ENCODE data around the gene FBXO17. TPM values are rescaled to one million over a fixed set of nuclear protein-coding genes. Genes with fewer than 3 reads are reported as not detected.

Gene FBXO17
- polyA plus RNA-seq, 2 of the 4 experiments (the other 2 are of a cell fraction): 68.1 to 112 TPM

DNA sequence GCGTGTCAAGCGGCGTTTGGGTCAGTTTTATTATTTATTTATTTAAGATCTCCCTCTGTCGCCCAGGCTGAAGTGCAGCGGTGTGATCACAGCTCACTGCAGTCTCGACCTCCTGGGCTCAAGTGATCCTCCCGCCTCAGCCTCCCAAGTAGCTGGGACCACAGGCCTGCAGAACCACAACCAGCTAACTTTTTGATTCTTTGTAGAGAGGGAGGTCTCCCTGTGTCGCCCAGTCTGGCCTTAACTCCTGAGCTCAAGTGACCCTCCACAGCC lies 44.1 kb downstream of the FBXO17 start:
- Histone ChIP-seq H3K4me2 (peak overlapping the region; percentile 70), H3K4me1 (peaks cover 19% of the 10 kb centered on the region), H3K9me3 (no peaks in the 10 kb centered on the region), H3K4me3 (peak overlapping the region; percentile 66), H3K27ac (peak overlapping the region; percentile 87)
- WGBS (ENCODE audit: missing lambda C conversion rate): 8% methylated on average over 8 of the region's 8 CpGs
- ATAC-seq: peak in 1 of 2 experiments; percentile 11; a peak in 3 of 6 replicates
- TF ChIP-seq ZFP36 (IDR thresholded peaks at IDR 0.05; ENCODE audit: borderline replicate concordance, partially characterized antibody) (no peak), HOXB13 (CRISPR knock-in tag; IDR thresholded peaks at IDR 0.05; ENCODE audit: low read depth) (no peak), JUN (IDR thresholded peaks at IDR 0.05) (no peak; a peak in 1 of 5 replicates), HDAC2 (IDR thresholded peaks at IDR 0.05) (no peak), NPAS2 (CRISPR knock-in tag; IDR thresholded peaks at IDR 0.05; ENCODE audit: borderline replicate concordance) (no peak), POLR2A (IDR thresholded peaks at IDR 0.05; ENCODE audit: low read length) (no peak), FOSL2 (IDR thresholded peaks at IDR 0.05) (no peak), FOSL2 (CRISPR knock-in tag; IDR thresholded peaks at IDR 0.05) (no peak), HOXB5 (CRISPR knock-in tag; IDR thresholded peaks at IDR 0.05) (no peak), HEYL (CRISPR knock-in tag; IDR thresholded peaks at IDR 0.05) (no peak), CEBPB (IDR thresholded peaks at IDR 0.05) (no peak), FOSB (CRISPR knock-in tag; IDR thresholded peaks at IDR 0.05) (no peak), RFX5 (IDR thresholded peaks at IDR 0.05) (no peak), JUNB (IDR thresholded peaks at IDR 0.05) (no peak), MAZ (IDR thresholded peaks at IDR 0.05; ENCODE audit: borderline replicate concordance, low read depth, low read length) (no peak), EHMT2 (IDR thresholded peaks at IDR 0.05; ENCODE audit: low read depth) (no peak)
- TF ChIP-seq, protein P1, sequence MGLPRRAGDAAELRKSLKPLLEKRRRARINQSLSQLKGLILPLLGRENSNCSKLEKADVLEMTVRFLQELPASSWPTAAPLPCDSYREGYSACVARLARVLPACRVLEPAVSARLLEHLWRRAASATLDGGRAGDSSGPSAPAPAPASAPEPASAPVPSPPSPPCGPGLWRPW (IDR thresholded peaks at IDR 0.05): no peak
- TF ChIP-seq, protein P2, sequence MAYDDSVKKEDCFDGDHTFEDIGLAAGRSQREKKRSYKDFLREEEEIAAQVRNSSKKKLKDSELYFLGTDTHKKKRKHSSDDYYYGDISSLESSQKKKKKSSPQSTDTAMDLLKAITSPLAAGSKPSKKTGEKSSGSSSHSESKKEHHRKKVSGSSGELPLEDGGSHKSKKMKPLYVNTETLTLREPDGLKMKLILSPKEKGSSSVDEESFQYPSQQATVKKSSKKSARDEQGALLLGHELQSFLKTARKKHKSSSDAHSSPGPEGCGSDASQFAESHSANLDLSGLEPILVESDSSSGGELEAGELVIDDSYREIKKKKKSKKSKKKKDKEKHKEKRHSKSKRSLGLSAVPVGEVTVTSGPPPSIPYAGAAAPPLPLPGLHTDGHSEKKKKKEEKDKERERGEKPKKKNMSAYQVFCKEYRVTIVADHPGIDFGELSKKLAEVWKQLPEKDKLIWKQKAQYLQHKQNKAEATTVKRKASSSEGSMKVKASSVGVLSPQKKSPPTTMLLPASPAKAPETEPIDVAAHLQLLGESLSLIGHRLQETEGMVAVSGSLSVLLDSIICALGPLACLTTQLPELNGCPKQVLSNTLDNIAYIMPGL (CRISPR knock-in tag; IDR thresholded peaks at IDR 0.05; ENCODE audit: borderline replicate concordance): no peak
- TF ChIP-seq, protein P3, sequence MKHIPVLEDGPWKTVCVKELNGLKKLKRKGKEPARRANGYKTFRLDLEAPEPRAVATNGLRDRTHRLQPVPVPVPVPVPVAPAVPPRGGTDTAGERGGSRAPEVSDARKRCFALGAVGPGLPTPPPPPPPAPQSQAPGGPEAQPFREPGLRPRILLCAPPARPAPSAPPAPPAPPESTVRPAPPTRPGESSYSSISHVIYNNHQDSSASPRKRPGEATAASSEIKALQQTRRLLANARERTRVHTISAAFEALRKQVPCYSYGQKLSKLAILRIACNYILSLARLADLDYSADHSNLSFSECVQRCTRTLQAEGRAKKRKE (CRISPR knock-in tag; IDR thresholded peaks at IDR 0.05; ENCODE audit: low read depth): no peak
- TF ChIP-seq, protein P4, sequence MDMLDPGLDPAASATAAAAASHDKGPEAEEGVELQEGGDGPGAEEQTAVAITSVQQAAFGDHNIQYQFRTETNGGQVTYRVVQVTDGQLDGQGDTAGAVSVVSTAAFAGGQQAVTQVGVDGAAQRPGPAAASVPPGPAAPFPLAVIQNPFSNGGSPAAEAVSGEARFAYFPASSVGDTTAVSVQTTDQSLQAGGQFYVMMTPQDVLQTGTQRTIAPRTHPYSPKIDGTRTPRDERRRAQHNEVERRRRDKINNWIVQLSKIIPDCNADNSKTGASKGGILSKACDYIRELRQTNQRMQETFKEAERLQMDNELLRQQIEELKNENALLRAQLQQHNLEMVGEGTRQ (IDR thresholded peaks at IDR 0.05): no peak
- TF ChIP-seq, protein P5, sequence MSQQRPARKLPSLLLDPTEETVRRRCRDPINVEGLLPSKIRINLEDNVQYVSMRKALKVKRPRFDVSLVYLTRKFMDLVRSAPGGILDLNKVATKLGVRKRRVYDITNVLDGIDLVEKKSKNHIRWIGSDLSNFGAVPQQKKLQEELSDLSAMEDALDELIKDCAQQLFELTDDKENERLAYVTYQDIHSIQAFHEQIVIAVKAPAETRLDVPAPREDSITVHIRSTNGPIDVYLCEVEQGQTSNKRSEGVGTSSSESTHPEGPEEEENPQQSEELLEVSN (IDR thresholded peaks at IDR 0.05; ENCODE audit: borderline replicate concordance, low read depth): no peak
- FAIRE-seq: no peak
- ChIA-PET POLR2A (interaction anchor here (0.6 to 3.0 kb wide), 16 partner anchors 10 to 461 kb away, joined by 3 to 30 read pairs (median 10); partner anchors contain the start of genes CCER2, EIF3K, FBXO17 and NFKBIB), CTCF (interaction anchor here (0.5 to 12.2 kb wide), 31 partner anchors 9 to 687 kb away, joined by 3 to 245 read pairs (median 14); partner anchors contain the start of genes CCER2, ECH1, FAM98C and FBXO17)
- no peak for DNase-seq (ENCODE audit: low read depth in 1 of 2, low spot score in 1 of 2)

DNA sequence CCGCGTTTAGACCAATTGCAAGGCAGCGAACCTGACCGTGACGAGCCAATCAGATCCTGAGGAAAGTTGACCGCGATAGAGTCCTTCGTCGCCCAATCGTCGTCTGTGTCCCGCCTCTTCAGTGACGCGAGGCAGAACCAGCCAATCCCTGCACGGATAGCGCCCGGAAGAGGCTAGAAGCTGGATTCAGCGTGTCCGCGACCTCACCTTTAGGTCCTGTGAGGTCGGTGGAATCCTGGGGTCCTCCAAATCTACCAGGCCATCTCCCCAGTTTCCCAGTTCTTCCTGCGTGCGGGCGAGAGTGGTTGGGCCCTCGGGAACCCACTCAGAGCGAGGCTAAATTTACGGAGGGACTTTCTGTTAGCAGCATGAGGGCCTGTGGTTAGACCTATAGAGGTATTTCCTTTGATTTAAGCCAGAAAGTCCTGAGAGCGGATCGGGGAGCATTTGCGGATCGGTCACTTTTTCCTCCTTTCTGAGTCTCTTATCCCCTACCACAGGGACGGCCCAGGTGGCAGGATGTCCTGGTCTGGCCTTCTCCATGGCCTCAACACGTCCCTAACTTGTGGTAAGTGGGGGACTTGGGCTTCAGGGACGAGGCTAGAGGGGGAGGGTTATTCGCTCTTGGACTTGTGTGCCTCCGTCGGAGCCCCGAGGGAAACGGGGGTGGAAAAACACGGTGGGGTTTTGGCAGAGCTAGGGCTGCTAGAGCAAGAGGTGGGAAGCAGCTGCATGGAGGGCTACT lies 44.6 kb downstream of the FBXO17 start, which contains the start of gene MRPS12:
MRPS12 (plus strand) TSS at position 169 of the 745 bp plus-strand sequence; CDS start at position 520, 351 bp downstream.
- ATAC-seq: peak; percentile 93 to 98
- FAIRE-seq: peak; percentile 100
- ChIA-PET CTCF (interaction anchor here (0.5 to 12.2 kb wide), 121 partner anchors 9 to 799 kb away, joined by 3 to 245 read pairs (median 5); partner anchors contain the start of genes ACP7, CAPN12, CCER2 and ECH1), POLR2A (interaction anchor here (0.5 to 3.0 kb wide), 56 partner anchors 9 to 573 kb away, joined by 3 to 30 read pairs (median 5); partner anchors contain the start of genes CCER2, ECH1, EIF3K and FAM98C)
- H3K4me2 ChIP-seq: peak within 1 kb of the TSS; percentile 86
- DNase-seq (ENCODE audit: low read depth in 1 of 2, low spot score in 1 of 2): peak; percentile 100
- 1% methylated on average over 40 of the region's 40 CpGs for WGBS (ENCODE audit: missing lambda C conversion rate)
- H3K4me1 ChIP-seq: peaks cover 19% of the 10 kb centered on the region
- H3K27ac ChIP-seq: peak within 1 kb of the TSS; percentile 87
- H3K9me3 ChIP-seq: no peaks in the 10 kb centered on the region
- H3K4me3 ChIP-seq: peak within 1 kb of the TSS; percentile 66
- no peak for TF ChIP-seq CBX2 (IDR thresholded peaks at IDR 0.05; ENCODE audit: borderline replicate concordance, low read depth)
- TF ChIP-seq, protein P6, sequence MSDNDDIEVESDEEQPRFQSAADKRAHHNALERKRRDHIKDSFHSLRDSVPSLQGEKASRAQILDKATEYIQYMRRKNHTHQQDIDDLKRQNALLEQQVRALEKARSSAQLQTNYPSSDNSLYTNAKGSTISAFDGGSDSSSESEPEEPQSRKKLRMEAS (IDR thresholded peaks at IDR 0.05): peak; percentile 86
- TF ChIP-seq GATA3 (IDR thresholded peaks at IDR 0.05; ENCODE audit: borderline replicate concordance): 0 out of 2 replicates have a peak, but pooled peaks have one; percentile 3
- TF ChIP-seq, protein P3 (CRISPR knock-in tag; IDR thresholded peaks at IDR 0.05; ENCODE audit: low read depth): no peak
- TF ChIP-seq NFE2L2 (conservative IDR thresholded peaks at IDR 0.05; ENCODE audit: low read length): no peak
- TF ChIP-seq, protein P7, sequence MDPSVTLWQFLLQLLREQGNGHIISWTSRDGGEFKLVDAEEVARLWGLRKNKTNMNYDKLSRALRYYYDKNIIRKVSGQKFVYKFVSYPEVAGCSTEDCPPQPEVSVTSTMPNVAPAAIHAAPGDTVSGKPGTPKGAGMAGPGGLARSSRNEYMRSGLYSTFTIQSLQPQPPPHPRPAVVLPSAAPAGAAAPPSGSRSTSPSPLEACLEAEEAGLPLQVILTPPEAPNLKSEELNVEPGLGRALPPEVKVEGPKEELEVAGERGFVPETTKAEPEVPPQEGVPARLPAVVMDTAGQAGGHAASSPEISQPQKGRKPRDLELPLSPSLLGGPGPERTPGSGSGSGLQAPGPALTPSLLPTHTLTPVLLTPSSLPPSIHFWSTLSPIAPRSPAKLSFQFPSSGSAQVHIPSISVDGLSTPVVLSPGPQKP (IDR thresholded peaks at IDR 0.05; ENCODE audit: low read depth, low read length): no peak; the same call in 1 of the 2 replicates
- no peak for TF ChIP-seq JUNB (IDR thresholded peaks at IDR 0.05)
- TF ChIP-seq POLR2A (IDR thresholded peaks at IDR 0.05; ENCODE audit: low read length): peak; percentile 87
- TF ChIP-seq ZFP36 (IDR thresholded peaks at IDR 0.05; ENCODE audit: borderline replicate concordance, partially characterized antibody): no peak
- TF ChIP-seq EHF (CRISPR knock-in tag; IDR thresholded peaks at IDR 0.05): no peak
- TF ChIP-seq RFX5 (IDR thresholded peaks at IDR 0.05): peak; percentile 72
